Measurements from ENCODE around the gene SLC38A8. TPM values are rescaled to one million over a fixed set of nuclear protein-coding genes. Genes with fewer than 3 reads are reported as not detected.

Gene SLC38A8
- total RNA-seq, 4 donors from 2014 or later, result not detected

DNA sequence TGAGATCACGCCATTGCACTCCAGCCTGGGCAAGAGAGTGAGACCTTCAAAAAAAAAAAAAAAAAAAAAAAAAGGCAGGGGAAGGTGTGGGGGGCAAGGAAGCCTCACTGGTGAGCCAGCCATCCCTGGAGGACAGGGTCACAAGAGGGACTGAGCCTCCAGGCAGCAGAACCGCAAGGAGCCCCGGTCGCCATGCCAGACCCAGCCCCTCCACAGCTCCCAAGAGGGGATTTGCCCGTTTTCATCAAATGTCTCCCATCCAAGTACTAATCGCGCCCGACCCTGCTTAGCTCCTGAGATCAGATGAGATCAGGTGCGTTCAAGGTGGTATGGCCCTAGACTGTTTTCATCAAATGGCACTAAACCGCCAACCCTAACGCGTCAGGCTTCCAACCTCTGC lies 2.9 kb downstream of the SLC38A8 start:
- TF ChIP-seq, protein P1, sequence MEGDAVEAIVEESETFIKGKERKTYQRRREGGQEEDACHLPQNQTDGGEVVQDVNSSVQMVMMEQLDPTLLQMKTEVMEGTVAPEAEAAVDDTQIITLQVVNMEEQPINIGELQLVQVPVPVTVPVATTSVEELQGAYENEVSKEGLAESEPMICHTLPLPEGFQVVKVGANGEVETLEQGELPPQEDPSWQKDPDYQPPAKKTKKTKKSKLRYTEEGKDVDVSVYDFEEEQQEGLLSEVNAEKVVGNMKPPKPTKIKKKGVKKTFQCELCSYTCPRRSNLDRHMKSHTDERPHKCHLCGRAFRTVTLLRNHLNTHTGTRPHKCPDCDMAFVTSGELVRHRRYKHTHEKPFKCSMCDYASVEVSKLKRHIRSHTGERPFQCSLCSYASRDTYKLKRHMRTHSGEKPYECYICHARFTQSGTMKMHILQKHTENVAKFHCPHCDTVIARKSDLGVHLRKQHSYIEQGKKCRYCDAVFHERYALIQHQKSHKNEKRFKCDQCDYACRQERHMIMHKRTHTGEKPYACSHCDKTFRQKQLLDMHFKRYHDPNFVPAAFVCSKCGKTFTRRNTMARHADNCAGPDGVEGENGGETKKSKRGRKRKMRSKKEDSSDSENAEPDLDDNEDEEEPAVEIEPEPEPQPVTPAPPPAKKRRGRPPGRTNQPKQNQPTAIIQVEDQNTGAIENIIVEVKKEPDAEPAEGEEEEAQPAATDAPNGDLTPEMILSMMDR (IDR thresholded peaks at IDR 0.05), result no peak
- TF ChIP-seq POLR2A (IDR thresholded peaks at IDR 0.05), result no peak
- 93% methylated on average over 12 of the region's 12 CpGs for whole genome bisulfite sequencing, 2 donors
- no peak for DNase-seq (ENCODE audit: low spot score in 2 of 2)
- H3K4me3 ChIP-seq (ENCODE audit: low read depth, poor library complexity, severe bottlenecking), result no peak overlapping the region
- intact Hi-C loops (cut with DNase I; ENCODE audit: low total_unique reads), result no loop called here

DNA sequence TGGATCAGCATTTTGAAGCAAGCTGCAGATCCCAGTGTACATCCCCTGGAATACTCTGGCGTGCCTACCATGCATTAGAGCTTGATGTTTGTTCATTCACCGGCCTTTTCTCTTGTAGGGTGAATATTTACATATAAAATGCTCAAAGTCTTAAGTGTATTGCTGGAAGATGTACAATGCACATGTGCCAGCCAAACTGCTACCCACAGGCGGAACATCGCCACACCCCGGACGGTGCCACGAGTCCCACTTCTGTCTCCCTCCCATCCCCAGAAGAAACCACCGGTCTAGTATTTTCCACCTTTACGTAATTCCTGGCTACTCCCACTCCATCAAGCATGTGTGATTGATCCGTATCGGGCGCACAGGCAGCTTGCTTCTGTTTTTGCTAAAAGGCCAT lies 4.1 kb downstream of the SLC38A8 start:
- intact Hi-C loops (cut with DNase I; ENCODE audit: low total_unique reads), result no loop called here
- H3K4me3 ChIP-seq (ENCODE audit: low read depth, poor library complexity, severe bottlenecking), result no peak overlapping the region
- 81 to 84% methylated on average over 12 of the region's 12 CpGs for WGBS, 2 donors
- DNase-seq (ENCODE audit: low spot score in 2 of 2), result no peak
- TF ChIP-seq, protein P1 (IDR thresholded peaks at IDR 0.05), result no peak
- TF ChIP-seq POLR2A (IDR thresholded peaks at IDR 0.05), result no peak

DNA sequence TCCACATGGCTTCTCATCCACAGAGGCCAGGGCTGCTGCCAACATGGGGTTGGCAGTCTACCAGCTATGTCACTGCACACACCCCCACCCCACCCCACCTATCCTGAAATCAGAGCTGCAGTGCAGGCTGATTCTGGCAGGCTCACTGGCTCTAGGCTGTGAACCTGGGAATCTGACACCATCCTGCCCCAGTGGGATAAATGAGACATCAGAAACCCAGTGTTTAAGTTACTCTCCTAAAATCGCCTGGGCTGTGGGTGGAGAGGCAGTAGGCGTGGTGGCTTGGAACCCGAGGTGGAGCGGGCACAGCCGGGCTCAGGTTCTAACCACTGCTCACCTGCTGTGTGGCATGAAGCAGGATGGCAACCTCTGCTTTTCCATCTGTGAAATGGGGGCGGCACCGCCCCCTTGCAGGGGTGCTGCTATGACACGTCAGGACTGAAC lies 5.6 kb downstream of the SLC38A8 start:
- no peak overlapping the region for H3K4me3 ChIP-seq (ENCODE audit: low read depth, poor library complexity, severe bottlenecking)
- no peak for DNase-seq (ENCODE audit: low spot score in 2 of 2)
- intact Hi-C loops (cut with DNase I; ENCODE audit: low total_unique reads), result no loop called here
- WGBS, 2 donors, result 48 to 86% methylated on average over 8 of the region's 8 CpGs
- TF ChIP-seq POLR2A (IDR thresholded peaks at IDR 0.05), result no peak
- TF ChIP-seq, protein P1 (IDR thresholded peaks at IDR 0.05), result no peak

DNA sequence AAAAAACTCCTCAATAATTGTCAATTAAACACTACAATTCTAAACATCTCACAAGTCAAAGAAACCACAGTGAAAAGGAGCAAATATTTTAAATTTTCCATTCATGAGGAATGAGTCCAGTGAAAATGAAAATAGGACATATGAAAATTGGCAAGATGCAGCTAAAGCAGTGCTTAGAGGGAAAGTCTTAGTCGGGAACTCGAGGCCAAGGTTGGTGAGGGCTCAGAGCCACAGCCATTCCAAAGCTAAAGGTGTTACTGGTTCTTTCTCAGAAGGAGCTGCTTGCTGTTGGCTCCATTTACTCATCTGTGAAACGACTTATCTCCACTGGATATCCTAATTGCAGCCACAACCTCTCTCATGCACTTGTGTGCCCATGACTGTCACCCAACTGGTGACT lies 6.5 kb downstream of the SLC38A8 start:
- intact Hi-C loops (cut with DNase I; ENCODE audit: low total_unique reads), result no loop called here
- no peak for DNase-seq (ENCODE audit: low spot score in 2 of 2)
- no peak overlapping the region for H3K4me3 ChIP-seq (ENCODE audit: low read depth, poor library complexity, severe bottlenecking)
- TF ChIP-seq, protein P1 (IDR thresholded peaks at IDR 0.05), result no peak
- no peak for TF ChIP-seq POLR2A (IDR thresholded peaks at IDR 0.05)
- WGBS, 2 donors, result 83 to 87% methylated on average over 3 of the region's 3 CpGs

DNA sequence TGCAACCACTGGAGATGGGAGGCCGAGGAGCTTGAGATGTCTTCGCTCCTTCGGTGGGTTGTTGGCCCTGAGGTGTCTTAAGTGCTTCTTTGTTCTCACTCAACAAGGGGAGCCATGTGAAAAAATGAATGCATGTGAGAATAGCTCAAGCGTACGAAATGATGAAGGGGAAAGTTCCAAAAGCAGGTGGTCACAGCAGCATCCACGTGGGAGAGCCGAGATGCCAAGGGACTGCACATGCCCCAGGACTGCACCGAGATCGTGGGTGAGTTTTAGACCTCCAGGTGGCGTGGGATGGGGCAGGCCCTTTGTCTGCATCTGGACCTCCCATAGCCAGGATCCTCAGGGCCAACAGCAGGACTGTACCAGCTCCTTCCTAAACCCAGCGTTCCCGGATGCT lies 8.1 kb downstream of the SLC38A8 start:
- intact Hi-C loops (cut with DNase I; ENCODE audit: low total_unique reads), result no loop called here
- DNase-seq (ENCODE audit: low spot score in 2 of 2), result no peak
- TF ChIP-seq POLR2A (IDR thresholded peaks at IDR 0.05), result no peak
- TF ChIP-seq, protein P1 (IDR thresholded peaks at IDR 0.05), result no peak
- 92 to 96% methylated on average over 12 of the region's 12 CpGs for WGBS, 2 donors
- no peak overlapping the region for H3K4me3 ChIP-seq (ENCODE audit: low read depth, poor library complexity, severe bottlenecking)

Data from lower leg skin (tissue), 4 donors.